AG04449 (cell line): ENCODE measurements around the gene ADGRF3.

Experiments
- CTCF ChIA-PET: fragments of 350-600 bp; formaldehyde crosslinking; extraction: SDS; loops from one replicate; lab custom pipeline; 2021; ENCODE audit warnings: antibody characterized with exemption; lab: Yijun Ruan, JAX
- POLR2A ChIA-PET: fragments of 400-600, 350-600 bp; formaldehyde crosslinking; extraction: SDS; loops from one replicate; lab custom pipeline; 2020; ENCODE audit warnings: antibody characterized with exemption, inconsistent platforms; lab: Yijun Ruan, JAX
- DNase-seq: peaks from one replicate; pipeline ENCODE4 v3.0.0-alpha.2; 2010; ENCODE audit warnings: low read depth, low spot score
- H3K4me3 ChIP-seq: 2 replicates; pipeline ENCODE4 v1.5.1; 2011; ENCODE audit warnings: low read depth, mild to moderate bottlenecking, control low read depth, low read length
- TF ChIP-seq, protein P1 (sequence below): IDR thresholded peaks from one replicate; pipeline ENCODE4 v1.5.1; 2011; ENCODE audit warnings: mild to moderate bottlenecking, moderate library complexity, low read length, control low read depth, inconsistent platforms; ENCODE audit not compliant: insufficient read depth; ENCODE audit errors: missing control alignments

Gene ADGRF3

DNA sequence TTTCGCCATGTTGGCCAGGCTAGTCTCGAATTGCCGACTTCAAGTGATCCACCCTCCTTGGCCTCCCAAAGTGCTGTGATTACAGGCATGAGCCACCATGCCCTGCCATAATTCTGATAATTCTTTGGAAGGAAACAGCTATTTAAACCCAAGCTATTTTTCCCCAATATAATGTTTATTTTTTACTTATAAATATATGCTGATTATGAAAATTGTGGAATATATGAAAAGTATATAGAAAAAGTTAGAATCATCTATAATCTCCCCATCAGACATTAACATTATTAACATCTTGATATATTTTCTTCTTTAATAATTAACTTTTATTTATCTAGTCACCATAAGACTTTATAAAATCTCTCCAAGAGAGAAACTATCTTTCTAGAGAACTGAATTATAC is 60.7 kb downstream of the ADGRF3 start:
- CTCF ChIA-PET: interaction anchor here (0.6 to 0.8 kb wide), 2 partner anchors 17 to 183 kb away, joined by 3 read pairs; no protein-coding TSS in a partner anchor
- H3K4me3 ChIP-seq: no peak overlapping the region
- TF ChIP-seq, protein P1, sequence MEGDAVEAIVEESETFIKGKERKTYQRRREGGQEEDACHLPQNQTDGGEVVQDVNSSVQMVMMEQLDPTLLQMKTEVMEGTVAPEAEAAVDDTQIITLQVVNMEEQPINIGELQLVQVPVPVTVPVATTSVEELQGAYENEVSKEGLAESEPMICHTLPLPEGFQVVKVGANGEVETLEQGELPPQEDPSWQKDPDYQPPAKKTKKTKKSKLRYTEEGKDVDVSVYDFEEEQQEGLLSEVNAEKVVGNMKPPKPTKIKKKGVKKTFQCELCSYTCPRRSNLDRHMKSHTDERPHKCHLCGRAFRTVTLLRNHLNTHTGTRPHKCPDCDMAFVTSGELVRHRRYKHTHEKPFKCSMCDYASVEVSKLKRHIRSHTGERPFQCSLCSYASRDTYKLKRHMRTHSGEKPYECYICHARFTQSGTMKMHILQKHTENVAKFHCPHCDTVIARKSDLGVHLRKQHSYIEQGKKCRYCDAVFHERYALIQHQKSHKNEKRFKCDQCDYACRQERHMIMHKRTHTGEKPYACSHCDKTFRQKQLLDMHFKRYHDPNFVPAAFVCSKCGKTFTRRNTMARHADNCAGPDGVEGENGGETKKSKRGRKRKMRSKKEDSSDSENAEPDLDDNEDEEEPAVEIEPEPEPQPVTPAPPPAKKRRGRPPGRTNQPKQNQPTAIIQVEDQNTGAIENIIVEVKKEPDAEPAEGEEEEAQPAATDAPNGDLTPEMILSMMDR: no peak
- POLR2A ChIA-PET: no interaction called here
- no peak for DNase-seq

DNA sequence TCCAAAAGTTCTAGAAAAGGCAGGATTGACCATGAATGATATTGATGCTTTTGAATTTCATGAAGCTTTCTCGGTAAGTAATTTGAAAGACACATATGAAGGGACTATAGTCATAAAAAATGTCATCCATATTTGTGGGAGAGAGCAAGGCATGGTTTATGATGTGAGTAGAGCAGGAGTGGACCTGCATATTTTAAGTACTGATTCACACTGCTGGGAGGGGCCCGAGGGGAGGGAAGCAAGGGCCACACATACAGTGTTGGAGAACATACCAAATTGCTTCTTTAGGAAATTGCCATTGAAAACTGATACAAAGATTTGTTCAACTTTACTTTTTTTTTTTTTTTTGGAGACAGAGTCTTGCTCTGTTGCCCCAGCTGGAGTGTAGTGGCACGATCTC is 62.5 kb downstream of the ADGRF3 start:
- ChIA-PET POLR2A (no interaction called here), CTCF (interaction anchor here (0.8 to 0.9 kb wide), 2 partner anchors 47 to 336 kb away, joined by 3 read pairs; no protein-coding TSS in a partner anchor)
- no peak overlapping the region for H3K4me3 ChIP-seq
- TF ChIP-seq, protein P1: no peak
- no peak for DNase-seq

DNA sequence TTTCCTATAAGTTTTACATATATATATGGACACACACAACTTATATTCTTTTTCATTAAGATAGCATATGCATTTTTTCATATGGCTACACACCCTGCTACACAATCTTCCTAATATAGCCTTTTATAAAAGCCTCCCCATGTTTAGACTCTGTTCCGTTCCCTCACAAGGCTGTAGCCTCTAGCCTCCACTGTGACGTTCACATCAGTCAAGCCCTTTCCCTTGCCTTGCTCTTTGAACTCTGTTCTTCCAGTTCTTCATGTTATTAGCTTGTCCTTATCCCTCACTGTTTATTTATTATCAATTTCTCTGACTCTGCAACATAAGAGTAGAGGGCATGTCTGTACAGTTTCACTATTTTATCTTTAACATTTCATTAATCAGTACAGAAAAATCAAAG is 63.0 kb downstream of the ADGRF3 start:
- TF ChIP-seq, protein P1: no peak
- ChIA-PET POLR2A (no interaction called here), CTCF (interaction anchor here (0.8 to 0.9 kb wide), 2 partner anchors 47 to 336 kb away, joined by 3 read pairs; no protein-coding TSS in a partner anchor)
- no peak for DNase-seq
- no peak overlapping the region for H3K4me3 ChIP-seq

DNA sequence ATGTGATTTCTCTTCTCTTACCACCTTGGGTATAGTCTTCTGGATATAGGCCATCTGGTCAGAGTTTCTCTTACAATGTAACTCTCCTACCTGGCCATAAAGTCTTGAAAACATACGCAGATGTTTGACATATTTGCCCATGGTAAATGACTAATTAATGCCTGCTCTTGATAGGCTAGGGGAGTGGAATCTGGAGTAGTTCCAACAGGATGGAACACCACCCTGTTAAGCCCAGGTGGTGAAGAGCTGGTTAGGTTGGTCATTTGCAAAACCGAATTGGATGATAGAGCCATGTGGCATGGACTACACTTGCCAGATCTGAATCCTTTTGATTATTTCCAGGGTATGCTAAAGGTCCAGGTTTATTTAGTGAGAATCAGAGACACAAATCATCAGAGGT is 65.4 kb downstream of the ADGRF3 start:
- H3K4me3 ChIP-seq: no peak overlapping the region
- CTCF ChIA-PET: no interaction called here
- POLR2A ChIA-PET: no interaction called here
- no peak for DNase-seq
- TF ChIP-seq, protein P1: no peak

DNA sequence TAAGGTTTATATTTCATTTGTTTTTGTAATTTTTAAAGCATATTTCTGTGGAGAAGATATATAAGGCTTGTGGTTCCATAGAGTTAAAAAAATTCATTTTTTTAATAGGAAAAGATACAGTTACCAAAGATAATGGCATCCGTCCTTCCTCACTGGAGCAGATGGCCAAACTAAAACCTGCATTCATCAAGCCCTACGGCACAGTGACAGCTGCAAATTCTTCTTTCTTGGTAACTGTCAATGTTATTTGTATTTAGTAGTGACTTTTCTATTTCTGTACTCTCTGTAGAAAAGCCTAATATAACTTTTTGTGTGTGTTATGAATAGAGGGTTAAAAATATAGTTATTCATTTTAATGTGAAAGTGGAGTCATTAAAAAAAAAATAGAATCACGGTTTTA is 66.7 kb downstream of the ADGRF3 start:
- H3K4me3 ChIP-seq: no peak overlapping the region
- ChIA-PET POLR2A (no interaction called here), CTCF (no interaction called here)
- DNase-seq: no peak
- TF ChIP-seq, protein P1: no peak

DNA sequence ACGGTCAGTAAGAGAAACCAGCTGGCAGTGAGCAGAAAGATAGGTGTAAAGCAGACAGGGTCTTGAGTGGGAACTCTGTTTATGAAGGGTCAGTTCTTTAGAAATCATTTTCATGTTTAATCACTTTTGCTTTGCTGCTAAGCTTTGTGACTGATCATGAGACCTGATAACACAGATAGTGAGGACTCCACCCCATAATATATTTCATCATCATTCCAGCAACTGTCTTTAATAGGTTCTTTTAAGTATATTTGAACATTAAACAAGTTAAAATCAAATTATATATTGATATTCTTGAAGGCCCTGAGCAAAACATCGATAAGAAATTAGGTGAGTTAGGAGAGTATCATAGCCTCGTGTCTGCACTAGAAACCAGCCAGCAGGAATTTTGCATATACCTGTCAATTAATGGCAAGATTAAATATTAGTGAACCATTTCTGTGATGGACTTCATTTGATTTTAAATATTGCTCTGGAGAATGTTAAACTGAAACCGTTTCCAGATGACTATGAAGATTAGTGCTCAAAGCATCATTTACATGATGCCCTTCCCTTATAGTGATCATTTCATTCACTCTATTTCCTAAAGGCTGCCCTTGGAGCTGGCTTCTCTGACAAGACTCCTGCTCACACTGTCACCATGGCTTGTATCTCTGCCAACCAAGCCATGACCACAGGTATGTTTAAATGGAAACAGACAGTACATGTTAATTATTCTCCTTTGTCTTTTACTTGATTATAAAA is 69.9 kb downstream of the ADGRF3 start:
- ChIA-PET POLR2A (no interaction called here), CTCF (no interaction called here)
- DNase-seq: no peak
- TF ChIP-seq, protein P1: no peak
- H3K4me3 ChIP-seq: no peak overlapping the region
